ENCODE measurements around the gene ANAPC4. TPM values are rescaled to one million over a fixed set of nuclear protein-coding genes. Genes with fewer than 3 reads are reported as not detected.

The ANAPC4 gene
- total RNA-seq, 2 donors from 2014 or later, result 19.1 to 24.8 TPM

- Histone ChIP-seq H3K4me1 (no peaks in the 10 kb centered on the region), H3K4me3 (no peak overlapping the region), H3K9me3 (no peaks in the 10 kb centered on the region), H3K27ac (no peak overlapping the region), H3K9ac (ENCODE audit: low read depth in 2 of 2, low read length in 2 of 2) (no peak overlapping the region), H3K27me3 (no peaks in the 10 kb centered on the region), H3K36me3 (no peaks in the 10 kb centered on the region)
- intact Hi-C loops (cut with DNase I), result no loop called here
- DNase-seq, result no peak
- no peak for TF ChIP-seq CTCF (IDR thresholded peaks at IDR 0.05)
Observed at GRCh38 chr4:25351777-25352416, 25.2 kb upstream of the ANAPC4 start.

GRCh38 chr4:25356068-25356467, 21.0 kb upstream of the ANAPC4 start:
- Histone ChIP-seq H3K27me3 (no peaks in the 10 kb centered on the region), H3K4me1 (no peaks in the 10 kb centered on the region), H3K9ac (ENCODE audit: low read depth in 2 of 2, low read length in 2 of 2) (no peak overlapping the region), H3K27ac (no peak overlapping the region), H3K4me3 (no peak overlapping the region), H3K36me3 (no peaks in the 10 kb centered on the region), H3K9me3 (no peaks in the 10 kb centered on the region)
- DNase-seq, result no peak
- intact Hi-C loops (cut with DNase I), result no loop called here
- no peak for TF ChIP-seq CTCF (IDR thresholded peaks at IDR 0.05)

- Histone ChIP-seq H3K27me3 (no peaks in the 10 kb centered on the region), H3K36me3 (no peaks in the 10 kb centered on the region), H3K27ac (no peak overlapping the region), H3K4me3 (no peak overlapping the region), H3K9ac (ENCODE audit: low read depth in 2 of 2, low read length in 2 of 2) (no peak overlapping the region), H3K9me3 (no peaks in the 10 kb centered on the region), H3K4me1 (no peaks in the 10 kb centered on the region)
- DNase-seq, result peak; percentile 42
- intact Hi-C loops (cut with DNase I), result no loop called here
- TF ChIP-seq CTCF (IDR thresholded peaks at IDR 0.05), result no peak
Observed at GRCh38 chr4:25358515-25359275, 18.4 kb upstream of the ANAPC4 start.

- Histone ChIP-seq H3K36me3 (no peaks in the 10 kb centered on the region), H3K4me1 (no peaks in the 10 kb centered on the region), H3K9ac (ENCODE audit: low read depth in 2 of 2, low read length in 2 of 2) (no peak overlapping the region), H3K9me3 (no peaks in the 10 kb centered on the region), H3K27ac (no peak overlapping the region), H3K4me3 (no peak overlapping the region), H3K27me3 (no peaks in the 10 kb centered on the region)
- no peak for DNase-seq
- TF ChIP-seq CTCF (IDR thresholded peaks at IDR 0.05), result no peak
- intact Hi-C loops (cut with DNase I), result loop anchor here (10.0 kb wide), 1 partner anchor 386 kb away; no protein-coding TSS in a partner anchor
Observed at GRCh38 chr4:25361253-25361652, 15.8 kb upstream of the ANAPC4 start.

GRCh38 chr4:25367004-25367621, 9.9 kb upstream of the ANAPC4 start:
- H3K27ac ChIP-seq, result no peak overlapping the region
- no peak overlapping the region for H3K9ac ChIP-seq (ENCODE audit: low read depth in 2 of 2, low read length in 2 of 2)
- DNase-seq, result no peak
- intact Hi-C loops (cut with DNase I), result loop anchor here (2.0 to 10.0 kb wide), 2 partner anchors 188 to 392 kb away; no protein-coding TSS in a partner anchor
- peak; percentile 44 for TF ChIP-seq CTCF (IDR thresholded peaks at IDR 0.05)
- H3K27me3 ChIP-seq, result no peaks in the 10 kb centered on the region
- H3K9me3 ChIP-seq, result no peaks in the 10 kb centered on the region
- no peaks in the 10 kb centered on the region for H3K36me3 ChIP-seq
- H3K4me3 ChIP-seq, result no peak overlapping the region
- no peaks in the 10 kb centered on the region for H3K4me1 ChIP-seq
